ENCODE results near the gene YIF1B.

YIF1B gene

DNA sequence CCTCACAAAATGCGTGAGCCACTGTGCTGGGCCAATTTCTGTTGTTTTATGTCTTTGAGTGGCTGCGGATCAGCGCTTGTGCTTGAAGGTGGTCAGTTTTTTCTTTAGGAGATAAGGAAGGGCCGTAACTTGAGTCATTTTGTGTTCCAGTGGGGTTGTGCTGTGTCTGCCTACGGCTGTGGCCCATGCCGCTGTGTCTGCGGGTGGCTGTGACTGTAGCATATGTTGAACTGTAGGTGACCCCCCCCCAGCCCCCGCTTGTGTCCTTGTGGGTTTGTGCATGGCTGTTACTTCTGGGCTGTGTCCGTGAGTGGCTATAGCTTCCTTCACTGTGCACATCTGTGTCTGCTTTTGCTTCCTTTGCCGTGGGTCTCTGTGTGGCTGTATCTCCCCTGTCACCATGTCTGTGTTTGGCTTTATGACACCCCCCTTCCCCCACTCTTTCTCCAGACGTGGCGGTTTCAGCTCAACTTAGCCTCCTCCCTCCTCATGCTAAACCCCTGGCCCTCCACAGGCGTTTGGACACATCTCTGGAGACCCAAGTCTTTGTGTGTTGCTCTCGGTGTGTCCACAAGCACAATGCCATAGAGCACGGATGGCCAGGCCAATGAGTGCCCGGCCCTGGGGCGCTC lies 60.2 kb downstream of the YIF1B start:
- Histone ChIP-seq H3K4me1 (ENCODE audit: low read length) (peaks cover 25% of the 10 kb centered on the region), H3K27me3 (ENCODE audit: low read depth, low read length) (no peaks in the 10 kb centered on the region), H3K79me2 (ENCODE audit: low read length) (no peaks in the 10 kb centered on the region), H3K4me2 (ENCODE audit: low read length) (no peak overlapping the region), H3K36me3 (replicated peaks; ENCODE audit: low read depth, low read length) (no peaks in the 10 kb centered on the region), H4K20me1 (ENCODE audit: insufficient read depth, low read length) (no peaks in the 10 kb centered on the region), H3K4me3 (ENCODE audit: low read length) (no peak overlapping the region), H3K27ac (ENCODE audit: low read length) (no peak overlapping the region), H2AFZ (ENCODE audit: low read depth, low read length) (no peak overlapping the region), H3K9me3 (ENCODE audit: insufficient read depth, low read length) (no peaks in the 10 kb centered on the region), H3K9ac (ENCODE audit: low read length) (no peak overlapping the region)
- TF ChIP-seq, protein P1, sequence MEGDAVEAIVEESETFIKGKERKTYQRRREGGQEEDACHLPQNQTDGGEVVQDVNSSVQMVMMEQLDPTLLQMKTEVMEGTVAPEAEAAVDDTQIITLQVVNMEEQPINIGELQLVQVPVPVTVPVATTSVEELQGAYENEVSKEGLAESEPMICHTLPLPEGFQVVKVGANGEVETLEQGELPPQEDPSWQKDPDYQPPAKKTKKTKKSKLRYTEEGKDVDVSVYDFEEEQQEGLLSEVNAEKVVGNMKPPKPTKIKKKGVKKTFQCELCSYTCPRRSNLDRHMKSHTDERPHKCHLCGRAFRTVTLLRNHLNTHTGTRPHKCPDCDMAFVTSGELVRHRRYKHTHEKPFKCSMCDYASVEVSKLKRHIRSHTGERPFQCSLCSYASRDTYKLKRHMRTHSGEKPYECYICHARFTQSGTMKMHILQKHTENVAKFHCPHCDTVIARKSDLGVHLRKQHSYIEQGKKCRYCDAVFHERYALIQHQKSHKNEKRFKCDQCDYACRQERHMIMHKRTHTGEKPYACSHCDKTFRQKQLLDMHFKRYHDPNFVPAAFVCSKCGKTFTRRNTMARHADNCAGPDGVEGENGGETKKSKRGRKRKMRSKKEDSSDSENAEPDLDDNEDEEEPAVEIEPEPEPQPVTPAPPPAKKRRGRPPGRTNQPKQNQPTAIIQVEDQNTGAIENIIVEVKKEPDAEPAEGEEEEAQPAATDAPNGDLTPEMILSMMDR (IDR thresholded peaks at IDR 0.05; ENCODE audit: low read depth, low read length): no peak
- TF ChIP-seq EZH2phosphoT487 (IDR thresholded peaks at IDR 0.05; ENCODE audit: low read depth): no peak

DNA sequence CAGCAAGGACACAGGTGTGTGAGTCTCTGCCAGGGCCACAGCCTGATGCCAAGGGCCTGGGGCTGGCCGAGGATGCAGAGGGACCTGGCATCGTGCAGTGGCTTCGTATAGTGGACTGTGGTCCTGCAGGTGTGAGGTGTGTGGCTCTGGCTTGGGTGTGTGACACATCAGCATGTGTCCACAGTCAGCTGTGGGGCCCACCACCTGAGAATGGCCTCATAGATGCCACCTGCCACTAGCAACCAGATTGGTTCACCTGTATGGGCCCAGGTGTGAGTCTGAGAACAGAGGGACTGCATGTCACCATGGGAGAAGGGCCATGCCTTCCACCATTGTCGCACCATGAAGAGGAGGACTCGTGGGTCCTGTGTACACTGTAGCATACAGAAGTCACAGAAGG lies 62.0 kb downstream of the YIF1B start:
- Histone ChIP-seq H3K27me3 (ENCODE audit: low read depth, low read length) (no peaks in the 10 kb centered on the region), H3K4me3 (ENCODE audit: low read length) (no peak overlapping the region)
- no peak for TF ChIP-seq EZH2phosphoT487 (IDR thresholded peaks at IDR 0.05; ENCODE audit: low read depth)
- TF ChIP-seq, protein P1 (IDR thresholded peaks at IDR 0.05; ENCODE audit: low read depth, low read length): no peak

More for the DNA sequence above, 62.0 kb downstream of the YIF1B start:
- no peak overlapping the region for H2AFZ ChIP-seq (ENCODE audit: low read depth, low read length)
- H3K9me3 ChIP-seq (ENCODE audit: insufficient read depth, low read length): no peaks in the 10 kb centered on the region
- H3K27ac ChIP-seq (ENCODE audit: low read length): no peak overlapping the region
- no peak overlapping the region; the same call in 1 of the 2 replicates for H3K4me2 ChIP-seq (ENCODE audit: low read length)
- no peak overlapping the region for H3K9ac ChIP-seq (ENCODE audit: low read length)
- H3K79me2 ChIP-seq (ENCODE audit: low read length): no peaks in the 10 kb centered on the region
- no peaks in the 10 kb centered on the region for H4K20me1 ChIP-seq (ENCODE audit: insufficient read depth, low read length)
- peaks cover 18% of the 10 kb centered on the region for H3K4me1 ChIP-seq (ENCODE audit: low read length)
- H3K36me3 ChIP-seq (replicated peaks; ENCODE audit: low read depth, low read length): no peaks in the 10 kb centered on the region
